K562 (cell line): Measurements from ENCODE around the gene TBX19. TPM values are rescaled to one million over a fixed set of nuclear protein-coding genes. Genes with fewer than 3 reads are reported as not detected.

Experiments used
- ADNP ChIP-seq: fragments of 200-800 bp; sonication (Bioruptor generic); IDR thresholded peaks from 2 replicates; pipeline ENCODE4 v1.6.1; 2016; ENCODE audit warnings: missing genetic modification characterization, missing compliant biosample characterization
- CTCFL ChIP-seq: IDR thresholded peaks from 2 replicates; pipeline ENCODE4 v1.6.1; 2011; ENCODE audit warnings: borderline replicate concordance, low read depth, mild to moderate bottlenecking, moderate library complexity, low read length; ENCODE audit not compliant: insufficient read depth, poor library complexity, severe bottlenecking
- DDX20 ChIP-seq: fragments of 450-650 bp; IDR thresholded peaks from 2 replicates; pipeline ENCODE4 v1.6.1; 2016; ENCODE audit warnings: missing genetic modification characterization, low read depth, mild to moderate bottlenecking, missing compliant biosample characterization, moderate library complexity
- E2F3 ChIP-seq: fragments of 250-450 bp; sonication (Bioruptor Pico); IDR thresholded peaks from 2 replicates; pipeline ENCODE4 v1.4.0; 2020; ENCODE audit warnings: mild to moderate bottlenecking
- FOXO4 ChIP-seq: fragments of 450-650 bp; formaldehyde crosslinking; IDR thresholded peaks from 2 replicates; pipeline ENCODE4 v1.4.0; 2020; ENCODE audit warnings: mild to moderate bottlenecking, moderate library complexity
- KDM1A ChIP-seq, 2 experiments: fragments of 450-650 bp; IDR thresholded peaks; 2 replicates each; pipeline ENCODE4 v1.6.1; 2016; ENCODE audit warnings: mild to moderate bottlenecking in 2 of 2
- PBX2 ChIP-seq, 2 experiments: IDR thresholded peaks in 1 of 2; conservative IDR thresholded peaks in 1 of 2; 2 replicates each; pipeline ENCODE4 v1.6.1; 2016; ENCODE audit warnings: low read depth in 2 of 2, mild to moderate bottlenecking in 1 of 2, missing compliant biosample characterization in 1 of 2, missing genetic modification characterization in 1 of 2, moderate library complexity in 1 of 2
- PKNOX1 ChIP-seq: fragments of 450-650 bp; IDR thresholded peaks from 2 replicates; pipeline ENCODE4 v1.6.1; 2016
- SETDB1 ChIP-seq: IDR thresholded peaks from one replicate; pipeline ENCODE4 v1.6.1; 2012; ENCODE audit warnings: low read length, control low read depth, inconsistent platforms
- SOX6 ChIP-seq: fragments of 450-650 bp; IDR thresholded peaks from 2 replicates; pipeline ENCODE4 v1.6.1; 2014; ENCODE audit warnings: mild to moderate bottlenecking
- ZKSCAN8 ChIP-seq: fragments of 200-800 bp; sonication (Bioruptor generic); IDR thresholded peaks from 2 replicates; pipeline ENCODE4 v1.6.1; 2016; ENCODE audit warnings: missing genetic modification characterization, missing compliant biosample characterization
- ZSCAN32 ChIP-seq: fragments of 450-650 bp; formaldehyde crosslinking; IDR thresholded peaks from 2 replicates; pipeline ENCODE4 v1.4.0; 2020; ENCODE audit warnings: mild to moderate bottlenecking, moderate library complexity
- polyA plus RNA-seq, 8 experiments: library from polyadenylated mRNA; depleted of rRNA in 4 of 8; stranded (reverse) in 5 of 8; unstranded in 3 of 8; fragments of >200 nt; fragmentation: Nextera tagmentation in 2 of 8; fragmentation: Illumina TruSeq in 1 of 8; extraction: Ambion mirVana in 2 of 8; extraction: Trizol in 1 of 8; gene quantifications; 2 replicates each; pipeline versions ENCODE4 v1.2.1 to v1.2.3, GENCODE V29; 2011 to 2014; ENCODE audit warnings: inconsistent platforms in 1 of 8, missing spikeins in 1 of 8
- total RNA-seq, 7 experiments: library from RNA; depleted of rRNA in 6 of 7; stranded (reverse); fragments of >200 nt in 6 of 7; fragmentation: Illumina TruSeq in 2 of 7; extraction: Trizol in 2 of 7; gene quantifications; 2 replicates each; pipeline versions ENCODE4 v1.2.1 to v1.2.3, GENCODE V29; 2011 to 2021; ENCODE audit warnings: low replicate concordance in 1 of 7

The TBX19 gene
- total and polyA plus RNA-seq, 9 of the 15 experiments (the other 6 are each of a cell fraction or from before 2014, with no cell fraction given) = 0.32 to 3.1 (median 0.95) TPM

GRCh38 chr1:168362991-168363390 is 82.3 kb downstream of the TBX19 start (continued):
- no peak for TF ChIP-seq CTCFL
- TF ChIP-seq ZSCAN32 (CRISPR knock-in tag) = no peak
- TF ChIP-seq KDM1A (IDR thresholded peaks at IDR 0.05) = no peak
- TF ChIP-seq SETDB1 = no peak
- TF ChIP-seq E2F3 (CRISPR knock-in tag) = no peak
- TF ChIP-seq ZKSCAN8 = no peak
- no peak for TF ChIP-seq FOXO4 (CRISPR knock-in tag)
- TF ChIP-seq ADNP = no peak
- TF ChIP-seq PKNOX1 = peak; percentile 55
- TF ChIP-seq SOX6 = no peak
- no peak for TF ChIP-seq PBX2 (CRISPR knock-in tag; IDR thresholded peaks at IDR 0.05; ENCODE audit: low read depth)
- TF ChIP-seq PBX2 (tag; conservative IDR thresholded peaks at IDR 0.05; ENCODE audit: low read depth) = peak; percentile 56
- no peak for TF ChIP-seq DDX20
